Mesenchymal stem cell (in vitro differentiated cells and primary cell): Measurements from ENCODE around the gene PDZK1.

Source experiments
- DNase-seq: peaks from one replicate; pipeline ENCODE4 v3.0.0-alpha.2; 2013
- H2AFZ ChIP-seq: one replicate; pipeline ENCODE4 v1.6.1; 2013; ENCODE audit warnings: low read depth, mild to moderate bottlenecking, control low read depth, inconsistent platforms, low read length, moderate library complexity
- H2AK5ac ChIP-seq: 2 replicates; pipeline ENCODE4 v1.6.1; 2013; ENCODE audit warnings: low read length, moderate library complexity, mild to moderate bottlenecking, inconsistent platforms; ENCODE audit not compliant: severe bottlenecking
- H2BK120ac ChIP-seq: one replicate; pipeline ENCODE4 v1.6.1; 2013; ENCODE audit warnings: low read depth, mild to moderate bottlenecking, inconsistent platforms, low read length, moderate library complexity
- H2BK12ac ChIP-seq, 2 experiments: one replicate each; pipeline ENCODE4 v1.6.1; 2013; ENCODE audit warnings: inconsistent platforms in 2 of 2, low read length in 2 of 2, mild to moderate bottlenecking in 2 of 2, moderate library complexity in 2 of 2, control low read depth in 1 of 2
- H2BK15ac ChIP-seq: one replicate; pipeline ENCODE4 v1.6.1; 2013; ENCODE audit warnings: mild to moderate bottlenecking, low read depth, inconsistent platforms; ENCODE audit not compliant: poor library complexity, severe bottlenecking
- H2BK5ac ChIP-seq: 2 replicates; pipeline ENCODE4 v1.6.1; 2013; ENCODE audit warnings: low read depth, mild to moderate bottlenecking, low read length, control low read depth, inconsistent platforms; ENCODE audit not compliant: poor library complexity, severe bottlenecking
- H3K14ac ChIP-seq, 2 experiments: one replicate each; pipeline ENCODE4 v1.6.1; 2013; ENCODE audit warnings: inconsistent platforms in 2 of 2, low read length in 2 of 2, control low read depth in 1 of 2, mild to moderate bottlenecking in 1 of 2, moderate library complexity in 1 of 2
- H3K18ac ChIP-seq, 2 experiments: one replicate each; pipeline ENCODE4 v1.6.1; 2013; ENCODE audit warnings: inconsistent platforms in 2 of 2, low read length in 2 of 2, control low read depth in 1 of 2, low read depth in 1 of 2, mild to moderate bottlenecking in 1 of 2
- H3K23ac ChIP-seq, 2 experiments: one replicate each; pipeline ENCODE4 v1.6.1; 2013; ENCODE audit warnings: inconsistent platforms in 2 of 2, low read length in 2 of 2, mild to moderate bottlenecking in 2 of 2, moderate library complexity in 2 of 2, control low read depth in 1 of 2
- H3K27ac ChIP-seq: 2 replicates; pipeline ENCODE4 v1.5.1; 2013; ENCODE audit warnings: mild to moderate bottlenecking, moderate library complexity, low read length, control low read depth, inconsistent platforms; ENCODE audit not compliant: poor library complexity, severe bottlenecking
- H3K27me3 ChIP-seq, 2 experiments: 2 replicates each; pipeline versions ENCODE4 v1.6.1 to v1.7.0; 2013; ENCODE audit warnings: low read length in 2 of 2, mild to moderate bottlenecking in 2 of 2, moderate library complexity in 2 of 2, control low read depth in 1 of 2, inconsistent platforms in 1 of 2; ENCODE audit not compliant: control insufficient read depth in 1 of 2, insufficient read depth in 1 of 2
- H3K36me3 ChIP-seq, 2 experiments: 2 replicates each; pipeline versions ENCODE4 v1.6.1 to v1.7.0; 2013; ENCODE audit warnings: low read length in 2 of 2, control low read depth in 1 of 2, inconsistent platforms in 1 of 2, low read depth in 1 of 2, mild to moderate bottlenecking in 1 of 2; ENCODE audit not compliant: insufficient read depth in 2 of 2, control insufficient read depth in 1 of 2
- H3K4ac ChIP-seq, 2 experiments: one replicate each; pipeline ENCODE4 v1.6.1; 2013; ENCODE audit warnings: inconsistent platforms in 2 of 2, low read length in 2 of 2, mild to moderate bottlenecking in 2 of 2, moderate library complexity in 2 of 2, control low read depth in 1 of 2, low read depth in 1 of 2
- H3K4me1 ChIP-seq: 2 replicates; pipeline ENCODE4 v1.6.1; 2013; ENCODE audit warnings: low read depth, low read length, control low read depth; ENCODE audit not compliant: control insufficient read depth, insufficient read depth
- H3K4me2 ChIP-seq: 2 replicates; pipeline ENCODE4 v1.6.1; 2013; ENCODE audit warnings: low read length, mild to moderate bottlenecking, inconsistent platforms; ENCODE audit not compliant: poor library complexity, severe bottlenecking
- H3K4me3 ChIP-seq, 2 experiments: 2 replicates each; pipeline versions ENCODE4 v1.5.1 to v1.7.0; 2013; ENCODE audit warnings: low read length in 2 of 2, mild to moderate bottlenecking in 2 of 2, control low read depth in 1 of 2, low read depth in 1 of 2; ENCODE audit not compliant: insufficient read depth in 1 of 2
- H3K79me1 ChIP-seq: replicated peaks from 2 replicates; pipeline ENCODE4 v1.6.1; 2013; ENCODE audit warnings: mild to moderate bottlenecking, control low read depth, low read length, inconsistent platforms; ENCODE audit not compliant: poor library complexity, severe bottlenecking
- H3K9ac ChIP-seq: 2 replicates; pipeline ENCODE4 v1.7.0; 2013; ENCODE audit warnings: mild to moderate bottlenecking, low read length, moderate library complexity
- H3K9me3 ChIP-seq: 2 replicates; pipeline ENCODE4 v1.7.0; 2013; ENCODE audit warnings: mild to moderate bottlenecking, low read length; ENCODE audit not compliant: control insufficient read depth
- H4K8ac ChIP-seq: one replicate; pipeline ENCODE4 v1.6.1; 2013; ENCODE audit warnings: inconsistent platforms, mild to moderate bottlenecking, low read length, moderate library complexity
- H4K91ac ChIP-seq: one replicate; pipeline ENCODE4 v1.6.1; 2013; ENCODE audit warnings: mild to moderate bottlenecking, low read length, inconsistent platforms
- WGBS: methylation state at CpG from one replicate; pipeline ENCODE4 v1.1.7; 2013; ENCODE audit warnings: mixed read lengths; 5-methylcytosine and 5-hydroxymethylcytosine counted together

The PDZK1 gene

DNA sequence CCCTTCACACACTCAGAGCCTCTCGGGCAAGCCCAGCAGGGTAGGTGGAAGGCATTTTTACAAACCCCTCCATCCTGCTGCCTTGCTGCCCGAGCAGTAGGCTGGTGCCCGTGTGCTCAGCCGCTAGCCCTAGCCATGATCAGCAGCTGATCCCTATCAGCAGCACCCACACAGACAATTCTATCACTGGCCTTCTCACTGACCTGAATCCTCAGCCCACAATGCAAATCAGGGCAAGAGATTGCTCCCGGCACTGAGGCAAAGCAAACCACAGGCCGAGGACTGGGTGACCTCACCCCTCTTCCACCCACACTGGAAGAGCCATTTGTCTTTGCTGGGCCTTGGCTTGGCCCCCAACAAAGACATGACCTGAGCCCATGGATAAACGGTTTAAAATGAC lies 895 bp upstream of the PDZK1 start:
- Histone ChIP-seq H3K79me1 (no peaks in the 10 kb centered on the region), H3K4me1 (peaks cover 21% of the 10 kb centered on the region), H2AK5ac (peak overlapping the region; percentile 17), H3K23ac (no peak overlapping the region), H2BK120ac (no peak overlapping the region), H3K18ac (no peak overlapping the region), H2BK15ac (no peak overlapping the region), H3K36me3 (no peaks in the 10 kb centered on the region), H4K8ac (no peak overlapping the region), H3K4me2 (no peak overlapping the region), H3K27me3 (no peaks in the 10 kb centered on the region), H3K9me3 (no peaks in the 10 kb centered on the region), H3K27ac (no peak overlapping the region), H2BK5ac (no peak overlapping the region), H3K14ac (no peak overlapping the region), H2AFZ (no peak overlapping the region), H3K4ac (no peak overlapping the region), H2BK12ac (no peak overlapping the region), H3K4me3 (no peak overlapping the region), H4K91ac (no peak overlapping the region), H3K9ac (no peak overlapping the region)
- no peak for DNase-seq
- WGBS: 84% methylated on average over 7 of the region's 7 CpGs

DNA sequence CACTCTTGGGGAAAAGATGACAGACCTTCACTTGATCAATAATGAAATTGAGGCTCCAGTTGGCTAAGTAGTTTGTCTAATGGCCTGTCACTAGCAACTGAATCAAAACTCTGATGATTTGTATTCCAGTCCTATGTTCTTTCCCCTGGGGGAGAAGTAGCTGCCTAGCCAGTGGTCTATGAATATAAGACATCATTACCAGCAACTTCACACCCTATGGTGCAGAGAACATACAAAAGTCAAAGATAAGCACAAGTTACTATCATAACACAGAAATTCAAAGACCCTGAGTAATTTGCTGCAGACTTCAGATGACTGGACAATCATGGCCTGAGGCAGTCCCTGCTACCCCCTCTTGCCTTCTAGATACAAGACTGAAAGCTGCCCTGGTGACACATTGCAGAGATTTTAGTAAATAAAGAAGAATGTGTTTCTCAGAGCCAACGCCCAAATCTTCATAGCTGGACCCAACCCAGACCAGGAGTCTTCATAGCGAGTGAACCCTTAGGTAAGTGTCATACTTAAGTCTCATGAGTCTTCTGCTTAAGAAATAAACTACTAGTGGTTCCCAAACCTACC lies 993 bp downstream of the PDZK1 start:
- Histone ChIP-seq H3K4me2 (no peak overlapping the region), H3K23ac (no peak overlapping the region), H3K36me3 (no peaks in the 10 kb centered on the region), H3K18ac (no peak overlapping the region), H3K9ac (no peak overlapping the region), H2BK5ac (no peak overlapping the region), H4K8ac (no peak overlapping the region), H3K79me1 (no peaks in the 10 kb centered on the region), H2BK120ac (no peak overlapping the region), H3K27ac (no peak overlapping the region), H2BK12ac (no peak overlapping the region), H3K27me3 (no peaks in the 10 kb centered on the region), H2AK5ac (no peak overlapping the region), H3K4me1 (peaks cover 20% of the 10 kb centered on the region), H2AFZ (no peak overlapping the region), H3K4ac (no peak overlapping the region), H3K14ac (no peak overlapping the region), H3K4me3 (no peak overlapping the region), H2BK15ac (no peak overlapping the region), H3K9me3 (no peaks in the 10 kb centered on the region), H4K91ac (no peak overlapping the region)
- WGBS: 83% methylated on average over 2 of the region's 2 CpGs
- no peak for DNase-seq

- Histone ChIP-seq H3K23ac (no peak overlapping the region), H2BK15ac (no peak overlapping the region), H3K79me1 (peaks cover under 1% of the 10 kb centered on the region), H3K4me3 (no peak overlapping the region), H3K18ac (no peak overlapping the region), H2BK120ac (no peak overlapping the region), H3K27ac (no peak overlapping the region), H3K4ac (no peak overlapping the region), H2AFZ (no peak overlapping the region), H3K14ac (no peak overlapping the region), H3K9me3 (no peaks in the 10 kb centered on the region), H3K4me1 (peaks cover 20% of the 10 kb centered on the region), H2BK5ac (no peak overlapping the region), H3K4me2 (no peak overlapping the region), H4K91ac (no peak overlapping the region), H4K8ac (no peak overlapping the region), H3K9ac (no peak overlapping the region), H2AK5ac (no peak overlapping the region), H3K36me3 (no peaks in the 10 kb centered on the region), H2BK12ac (no peak overlapping the region), H3K27me3 (no peaks in the 10 kb centered on the region)
- DNase-seq: no peak
- WGBS: 66% methylated on average over 4 of the region's 7 CpGs
These were observed 1.5 kb downstream of the PDZK1 start for GRCh38 chr1:145705622-145706021.

- no peaks in the 10 kb centered on the region for H3K9me3 ChIP-seq
- no peak overlapping the region for H3K4me2 ChIP-seq
- no peak overlapping the region for H3K4ac ChIP-seq
- H2BK5ac ChIP-seq: no peak overlapping the region
- H3K14ac ChIP-seq: no peak overlapping the region
- H3K4me3 ChIP-seq: no peak overlapping the region
- peaks cover 0 to 12% of the 10 kb centered on the region in 2 experiments for H3K27me3 ChIP-seq
- H2AFZ ChIP-seq: no peak overlapping the region
- peak overlapping the region; percentile 35 for H2AK5ac ChIP-seq
- DNase-seq: no peak
- H4K91ac ChIP-seq: no peak overlapping the region
- no peak overlapping the region for H3K9ac ChIP-seq
- WGBS: 82% methylated on average over 6 of the region's 7 CpGs
- H3K36me3 ChIP-seq: no peaks in the 10 kb centered on the region
- H3K18ac ChIP-seq: no peak overlapping the region
- H3K27ac ChIP-seq: no peak overlapping the region
- H4K8ac ChIP-seq: no peak overlapping the region
- peaks cover 15% of the 10 kb centered on the region for H3K4me1 ChIP-seq
- H2BK120ac ChIP-seq: no peak overlapping the region
- H3K23ac ChIP-seq: no peak overlapping the region
- H3K79me1 ChIP-seq: peaks cover 4% of the 10 kb centered on the region
- H2BK15ac ChIP-seq: no peak overlapping the region
- H2BK12ac ChIP-seq: no peak overlapping the region
These were observed 4.3 kb downstream of the PDZK1 start for GRCh38 chr1:145702826-145703225.
